Right ventricle myocardium superior (tissue), 1 donor: ENCODE measurements around the gene IFRD2. TPM values are rescaled to one million over a fixed set of nuclear protein-coding genes. Genes with fewer than 3 reads are reported as not detected.

Experiments
- ATAC-seq: fragments of 200-7000 bp; cut with Tn5 transposase; one replicate; pipeline ENCODE4 v1.9.1; 2020; ENCODE audit warnings: mild to moderate bottlenecking; ENCODE audit not compliant: poor library complexity
- DNase-seq: peaks from one replicate; pipeline ENCODE4 v3.0.0-alpha.2; 2020
- intact Hi-C: fragments of 100-400 bp; cut with DNase I; formaldehyde crosslinking; loops from one replicate; pipeline ENCODE4 v1.11.2; 2022
- long read RNA-seq: library from polyadenylated mRNA; unstranded; transcript quantifications from one replicate; pipeline ENCODE4 v2.0.0, GENCODE V29; 2021
- total RNA-seq: library from RNA; stranded (reverse); fragmentation: NEBNext Ultra II Directional; extraction: Animal tissue kit (Norgen Biotek cat#: 25700); gene quantifications from one replicate; pipeline ENCODE4 v1.2.1, GENCODE V29; 2021
- donor health status: DM: no; HTN: yes; CAD: no; lungs with severe emphysema.

Gene IFRD2, protein sequence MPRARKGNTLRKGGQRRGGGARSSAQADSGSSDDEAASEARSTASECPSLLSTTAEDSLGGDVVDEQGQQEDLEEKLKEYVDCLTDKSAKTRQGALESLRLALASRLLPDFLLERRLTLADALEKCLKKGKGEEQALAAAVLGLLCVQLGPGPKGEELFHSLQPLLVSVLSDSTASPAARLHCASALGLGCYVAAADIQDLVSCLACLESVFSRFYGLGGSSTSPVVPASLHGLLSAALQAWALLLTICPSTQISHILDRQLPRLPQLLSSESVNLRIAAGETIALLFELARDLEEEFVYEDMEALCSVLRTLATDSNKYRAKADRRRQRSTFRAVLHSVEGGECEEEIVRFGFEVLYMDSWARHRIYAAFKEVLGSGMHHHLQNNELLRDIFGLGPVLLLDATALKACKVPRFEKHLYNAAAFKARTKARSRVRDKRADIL
- total RNA-seq: 70.1 TPM
- long read RNA-seq, transcript IFRD2-202 (12 exons, 2,109 nt): major isoform, 403 of 490 reads
- long read RNA-seq, partial matches to known transcripts: 49 of 490 reads
- long read RNA-seq, other reads (novel, unspliced or antisense): 38 of 490 reads

DNA sequence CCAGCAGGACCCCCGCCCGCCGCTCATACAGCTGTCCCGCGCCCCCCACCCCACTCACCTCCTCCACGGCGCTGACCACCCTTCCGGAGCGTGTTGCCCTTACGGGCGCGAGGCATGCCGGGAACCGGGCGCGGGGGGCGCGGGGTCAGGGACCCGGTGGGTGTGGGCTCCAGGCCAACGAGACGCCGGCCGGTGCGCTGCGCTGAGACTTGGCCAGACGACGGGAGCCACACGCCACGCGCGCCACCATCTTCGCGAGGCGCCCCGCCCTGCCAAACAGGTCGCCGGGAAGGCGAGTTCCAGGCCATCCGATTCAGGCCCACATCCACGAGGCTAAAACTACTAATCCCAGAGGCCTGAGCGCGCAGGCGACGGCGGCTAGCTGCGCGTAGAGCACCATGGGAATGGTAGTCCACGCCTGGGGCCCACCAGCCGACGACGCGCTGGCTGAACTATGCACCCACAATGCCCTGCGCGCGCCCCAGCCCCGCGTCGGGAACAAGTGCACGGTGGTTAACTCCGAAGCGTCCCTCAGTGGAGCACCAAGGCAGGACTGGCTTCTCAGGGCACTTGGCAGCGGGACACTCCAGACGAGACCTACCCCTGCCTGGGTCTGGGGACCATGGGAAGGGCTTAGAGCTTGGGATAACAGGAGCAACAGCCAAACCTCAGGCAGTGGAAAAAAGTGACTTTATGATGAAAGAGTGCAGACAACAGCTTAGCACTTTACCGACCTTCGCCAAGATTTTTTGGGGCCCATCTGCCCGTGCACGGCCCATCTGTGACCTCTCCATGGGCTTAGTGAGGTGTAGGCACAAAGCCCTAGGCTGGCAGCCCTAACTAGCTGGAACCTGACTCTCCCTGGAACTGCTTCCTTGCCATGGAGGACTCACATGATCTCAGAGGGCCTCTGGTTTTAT, at the start of gene IFRD2:
TSS of gene IFRD2 (minus strand) at position 271 of the 920 bp plus-strand sequence. CDS start at position 116, 155 bp downstream.
- DNase-seq (peak; percentile 99), ATAC-seq (peak; percentile 94)
- intact Hi-C loops: no loop called here

DNA sequence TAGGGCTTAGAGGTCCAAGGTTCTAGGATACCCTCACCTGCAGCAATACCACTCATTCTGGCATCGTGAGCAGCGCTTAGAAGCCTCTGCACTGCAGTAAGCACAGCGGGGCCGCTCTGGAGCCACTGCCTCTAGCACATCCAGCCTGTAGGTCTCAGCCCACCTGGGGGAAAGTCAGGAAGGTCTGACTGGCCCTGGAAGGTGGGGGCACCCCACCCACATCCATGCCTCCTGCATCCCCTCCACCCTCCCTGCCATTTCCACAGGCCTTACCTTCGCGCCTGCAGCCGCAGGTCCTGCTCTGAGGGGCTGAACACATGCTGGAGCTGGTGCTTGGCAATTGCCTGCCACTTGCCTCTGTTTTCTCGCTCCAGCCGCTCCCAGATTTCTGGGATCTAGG, 49.3 kb upstream of the IFRD2 start:
- intact Hi-C loops: no loop called here
- ATAC-seq: no peak
- DNase-seq: peak; percentile 46

DNA sequence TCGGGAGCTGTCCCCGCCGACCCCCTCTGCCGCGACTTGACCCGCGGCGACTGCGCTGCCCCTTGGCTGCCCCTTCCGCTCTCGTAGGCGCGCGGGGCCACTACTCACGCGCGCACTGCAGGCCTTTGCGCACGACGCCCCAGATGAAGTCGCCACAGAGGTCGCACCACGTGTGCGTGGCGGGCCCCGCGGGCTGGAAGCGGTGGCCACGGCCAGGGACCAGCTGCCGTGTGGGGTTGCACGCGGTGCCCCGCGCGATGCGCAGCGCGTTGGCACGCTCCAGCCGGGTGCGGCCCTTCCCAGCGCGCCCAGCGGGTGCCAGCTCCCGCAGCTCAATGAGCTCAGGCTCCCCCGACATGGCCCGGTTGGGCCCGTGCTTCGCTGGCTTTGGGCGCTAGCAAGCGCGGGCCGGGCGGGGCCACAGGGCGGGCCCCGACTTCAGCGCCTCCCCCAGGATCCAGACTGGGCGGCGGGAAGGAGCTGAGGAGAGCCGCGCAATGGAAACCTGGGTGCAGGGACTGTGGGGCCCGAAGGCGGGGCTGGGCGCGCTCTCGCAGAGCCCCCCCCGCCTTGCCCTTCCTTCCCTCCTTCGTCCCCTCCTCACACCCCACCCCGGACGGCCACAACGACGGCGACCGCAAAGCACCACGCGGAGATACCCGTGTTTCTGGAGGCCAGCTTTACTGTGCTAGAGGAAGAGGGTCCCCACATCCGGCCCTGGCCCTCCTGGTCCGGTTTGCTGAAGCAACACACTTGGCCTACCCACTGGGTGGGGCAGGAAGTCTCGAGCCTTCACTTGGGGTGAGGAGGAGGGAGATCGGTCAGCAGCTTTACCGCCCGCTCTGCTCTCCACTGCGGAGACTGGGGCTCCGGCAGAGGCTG, 48.5 kb upstream of the IFRD2 start, which contains the start of gene RASSF1:
TSS of gene RASSF1 (minus strand) at position 389 of the 882 bp plus-strand sequence. CDS start at position 358, 31 bp downstream.
- intact Hi-C loops: no loop called here
- DNase-seq (peak; percentile 90), ATAC-seq (peak; percentile 44)

DNA sequence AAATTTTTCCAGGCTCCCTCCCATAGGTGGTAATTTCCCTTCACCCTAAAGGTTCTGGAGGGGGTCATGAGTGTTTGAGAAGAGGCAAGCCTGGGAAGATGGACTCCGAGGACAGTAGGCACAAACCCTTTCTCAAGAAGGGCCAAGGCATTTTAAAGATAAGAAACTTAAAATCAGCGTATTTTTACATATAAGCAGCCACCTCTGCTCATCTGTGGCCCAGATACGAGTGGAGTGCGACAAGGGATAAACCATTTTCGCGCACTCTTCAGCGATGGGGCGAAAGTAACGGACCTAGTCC, 47.9 kb upstream of the IFRD2 start:
- DNase-seq: no peak
- no peak for ATAC-seq
- intact Hi-C loops: no loop called here

DNA sequence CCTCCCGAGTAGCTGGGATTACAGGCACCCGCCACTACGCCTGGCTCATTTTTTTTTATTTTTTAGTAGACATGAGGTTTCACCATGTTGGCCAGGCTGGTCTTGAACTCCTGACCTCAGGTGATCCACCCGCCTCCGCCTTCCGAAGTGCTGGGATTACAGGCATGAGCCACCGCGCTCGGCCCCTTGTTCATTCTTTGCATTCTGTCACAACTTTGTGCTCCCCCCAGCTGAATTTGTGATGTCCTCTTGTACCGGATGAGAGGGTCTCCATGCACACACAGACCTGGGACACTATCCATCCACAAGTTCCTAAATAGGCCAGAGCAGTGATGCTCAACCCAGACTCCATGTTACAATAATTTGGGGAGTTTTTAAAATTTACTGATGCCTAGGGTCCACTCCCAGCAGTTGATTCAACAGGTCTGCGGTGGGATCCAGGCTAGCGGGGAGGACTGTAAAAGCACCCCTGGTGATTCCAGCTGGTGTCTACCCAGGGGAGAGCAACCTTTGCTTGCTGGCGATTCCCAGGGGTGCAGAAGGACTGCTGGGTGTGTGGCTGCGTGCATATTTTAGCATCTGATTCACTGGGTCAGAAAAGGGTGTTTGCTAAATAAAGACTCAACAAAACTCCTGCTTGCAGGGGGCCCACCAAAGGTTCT, 47.4 kb upstream of the IFRD2 start:
- ATAC-seq (no peak), DNase-seq (no peak)
- intact Hi-C loops: no loop called here

DNA sequence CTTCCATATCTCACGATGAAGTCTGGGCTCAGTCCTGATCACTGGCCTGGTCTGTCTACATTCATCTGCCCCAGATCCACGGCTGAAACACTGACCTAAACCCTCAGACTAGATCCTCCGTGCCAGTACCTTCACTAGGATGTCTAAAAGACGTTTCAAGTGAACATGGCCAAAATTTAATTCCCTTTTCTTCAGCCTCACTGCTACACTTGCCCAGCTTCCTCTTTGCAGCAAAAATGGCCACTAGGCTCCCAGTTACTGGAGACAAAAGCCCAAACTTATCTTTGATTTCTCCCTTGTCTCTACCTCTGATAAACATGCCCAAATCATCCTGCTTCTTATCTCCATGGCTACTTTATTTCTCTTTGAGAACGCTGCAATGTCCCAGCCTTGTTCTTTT, 46.7 kb upstream of the IFRD2 start:
- DNase-seq (no peak), ATAC-seq (no peak)
- intact Hi-C loops: no loop called here

DNA sequence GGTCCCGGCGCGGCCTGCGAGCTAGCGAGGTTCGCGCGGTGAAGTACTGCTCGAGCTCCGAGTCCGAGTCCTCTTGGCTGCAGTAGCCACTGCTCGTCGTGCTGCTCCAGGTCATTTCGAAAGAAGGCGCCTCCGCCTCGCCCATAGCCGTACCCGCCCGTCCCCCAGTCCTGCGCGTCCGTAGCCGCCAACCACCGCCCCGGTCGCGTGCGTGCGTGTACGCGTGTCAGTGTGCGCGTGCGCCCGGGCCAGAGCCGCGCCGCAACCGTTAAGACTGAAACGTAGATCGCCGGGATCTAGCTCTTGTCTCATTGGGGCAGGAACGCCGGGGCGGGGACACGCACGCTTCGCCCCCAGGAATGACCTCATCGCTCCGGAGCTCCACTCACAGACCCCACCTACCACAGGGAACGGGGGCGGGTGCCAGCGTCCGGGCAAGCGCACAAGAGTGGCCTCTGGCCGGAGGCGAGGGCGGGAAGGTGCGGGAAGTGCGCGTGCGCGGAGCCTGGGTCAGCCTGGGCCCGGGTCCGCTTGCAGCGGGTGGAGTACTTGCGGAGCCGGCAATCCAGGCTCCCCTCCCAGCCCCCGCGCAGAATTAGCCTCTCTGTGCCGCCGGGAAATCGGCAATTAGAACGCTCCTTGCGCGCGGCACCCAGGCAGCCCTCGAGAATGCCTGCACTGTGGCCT, 45.1 kb upstream of the IFRD2 start:
- DNase-seq (peak; percentile 100), ATAC-seq (peak; percentile 87)
- intact Hi-C loops: no loop called here

DNA sequence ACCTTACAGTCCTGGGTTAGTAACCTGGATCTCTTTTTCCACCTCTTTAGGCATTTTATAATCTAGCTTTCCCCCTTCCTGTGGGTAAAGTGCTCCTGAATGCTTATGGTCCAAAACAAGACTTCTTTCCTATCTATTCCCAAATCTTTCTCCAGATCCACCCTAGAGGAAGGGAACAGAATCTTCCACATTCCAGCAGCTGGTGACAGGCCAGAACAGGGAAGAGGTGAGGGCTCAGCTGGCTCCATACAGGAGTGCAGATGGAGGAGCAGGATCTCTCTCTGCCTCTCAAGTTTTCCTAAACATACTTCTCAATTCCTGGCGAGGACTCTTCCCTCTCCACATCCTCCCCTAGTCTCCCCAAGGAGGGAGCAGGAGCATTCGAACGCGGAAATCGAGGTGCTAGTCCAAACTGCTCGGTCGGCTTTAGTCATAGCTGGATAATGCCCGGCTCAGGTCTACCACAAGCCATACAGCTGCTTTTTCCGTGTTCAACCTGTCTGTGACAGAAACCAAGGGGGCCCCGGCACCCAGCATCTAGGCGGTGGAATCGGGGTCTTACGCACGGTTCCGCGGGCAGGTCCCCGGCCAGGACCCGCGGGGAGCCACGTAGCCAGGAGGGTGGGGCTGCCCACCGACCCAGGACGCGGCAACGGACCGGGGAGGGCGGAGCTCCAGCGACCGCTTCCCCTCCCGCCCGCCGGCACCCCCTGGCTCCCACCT, 44.4 kb upstream of the IFRD2 start:
- ATAC-seq (no peak), DNase-seq (no peak)
- intact Hi-C loops: no loop called here

DNA sequence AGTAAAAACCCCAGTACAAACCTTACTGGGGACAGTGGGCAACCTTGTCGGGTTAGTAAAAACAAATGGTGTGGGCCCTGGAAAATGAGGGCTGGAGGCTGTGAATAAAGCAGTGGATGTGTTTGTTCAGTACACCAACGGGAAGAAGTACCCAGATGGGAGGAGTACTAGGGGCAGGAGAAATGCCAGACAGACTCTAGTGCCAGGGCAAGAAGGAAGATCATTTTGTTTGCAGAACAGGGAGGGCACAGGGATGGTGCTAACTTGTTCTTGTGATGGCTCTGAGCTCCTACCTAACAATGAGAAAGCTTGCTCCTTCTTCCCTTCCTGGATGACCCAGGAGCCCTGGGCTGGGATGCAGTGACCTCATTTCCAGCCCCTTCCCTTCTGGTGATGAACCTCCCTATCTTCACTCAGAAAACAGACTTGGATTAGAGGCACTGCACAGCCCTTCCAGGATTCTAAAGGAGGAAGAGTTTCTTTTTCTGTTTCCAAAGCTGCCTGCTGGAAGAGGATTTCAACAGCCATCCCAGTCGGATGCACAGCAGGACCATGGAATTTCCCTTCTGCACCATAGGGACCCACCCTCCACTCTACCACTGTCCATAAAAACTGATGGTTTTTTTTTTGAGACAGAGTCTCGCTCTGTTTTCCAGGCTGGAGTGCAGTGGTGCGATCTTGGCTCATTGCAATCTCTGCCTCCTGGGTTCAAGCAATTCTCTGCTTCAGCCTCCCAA, 42.3 kb upstream of the IFRD2 start:
- DNase-seq (no peak), ATAC-seq (no peak)
- intact Hi-C loops: no loop called here

DNA sequence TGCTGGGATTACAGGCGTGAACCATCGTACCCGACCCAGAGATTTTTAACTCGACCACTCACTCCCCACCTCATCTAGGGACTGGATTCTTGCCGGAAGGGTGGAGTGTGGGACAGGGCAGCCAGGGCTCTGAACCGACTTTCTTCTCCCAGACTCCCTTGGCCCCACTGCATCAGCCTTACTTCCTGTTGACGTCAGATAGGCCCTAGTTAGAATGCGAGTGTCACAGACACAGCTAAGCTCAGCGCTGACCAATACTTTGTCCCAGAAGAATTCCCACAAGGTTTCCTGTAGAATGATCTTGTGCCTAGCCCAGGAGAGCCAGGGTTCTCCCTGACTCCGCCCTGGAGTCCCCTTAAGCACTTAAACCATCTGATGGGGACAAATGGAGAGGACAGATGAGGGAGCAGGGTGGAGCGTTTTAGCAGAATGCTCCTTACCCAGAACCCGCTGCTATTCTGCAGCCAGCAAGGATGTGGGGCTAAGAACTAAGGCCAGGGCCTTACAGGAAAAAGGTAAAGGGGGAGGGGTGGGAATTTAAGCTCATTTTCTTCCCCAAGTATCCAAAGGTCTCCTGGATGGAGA, 41.6 kb upstream of the IFRD2 start:
- ATAC-seq (peak; percentile 5), DNase-seq (no peak)
- intact Hi-C loops: no loop called here

DNA sequence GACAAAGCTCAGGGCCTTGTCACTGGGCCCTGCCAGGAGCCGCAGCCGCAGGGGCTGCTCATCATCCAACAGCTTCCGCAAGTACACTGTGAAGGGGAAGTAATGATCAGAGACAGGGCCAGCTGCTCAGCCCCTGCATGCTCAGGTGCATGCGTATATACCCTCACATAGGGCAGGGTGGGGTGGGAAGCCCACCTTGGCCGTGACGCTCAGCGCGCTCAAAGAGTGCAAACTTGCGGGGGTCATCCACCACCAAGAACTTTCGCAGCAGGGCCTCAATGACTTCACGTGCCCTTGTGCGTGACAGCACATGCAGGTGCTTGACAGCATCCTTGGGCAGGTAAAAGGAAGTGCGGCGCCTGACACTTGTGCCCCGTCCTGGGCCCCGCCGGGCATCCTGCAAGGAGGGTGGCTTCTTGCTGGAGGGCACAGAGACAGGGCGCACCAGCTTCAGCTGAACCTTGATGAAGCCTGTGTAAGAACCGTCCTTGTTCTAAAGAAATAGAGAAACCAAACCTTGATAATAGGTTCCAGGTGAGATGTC, 39.2 kb upstream of the IFRD2 start:
- no peak for ATAC-seq
- no peak for DNase-seq
- intact Hi-C loops: no loop called here

DNA sequence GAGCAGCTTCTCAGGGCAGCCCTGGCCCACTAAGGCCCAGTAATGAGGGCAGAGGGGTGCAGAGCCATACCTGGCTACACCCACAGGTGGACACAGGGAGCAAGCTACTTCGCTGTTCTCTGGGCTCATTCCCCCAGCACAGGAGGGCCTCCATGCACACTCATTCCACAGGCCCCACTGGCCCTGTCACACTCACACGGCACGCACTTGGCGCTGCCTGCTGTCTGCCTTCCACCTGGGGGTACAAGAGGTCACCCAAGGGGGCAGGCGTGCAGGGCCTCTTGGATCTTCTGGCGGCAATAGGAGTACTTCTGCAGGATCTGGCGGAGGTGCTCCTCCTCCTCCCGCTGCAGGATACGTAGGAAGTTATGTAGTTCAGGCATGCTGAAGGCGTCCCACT, 38.1 kb upstream of the IFRD2 start:
- intact Hi-C loops: no loop called here
- DNase-seq: no peak
- no peak for ATAC-seq

DNA sequence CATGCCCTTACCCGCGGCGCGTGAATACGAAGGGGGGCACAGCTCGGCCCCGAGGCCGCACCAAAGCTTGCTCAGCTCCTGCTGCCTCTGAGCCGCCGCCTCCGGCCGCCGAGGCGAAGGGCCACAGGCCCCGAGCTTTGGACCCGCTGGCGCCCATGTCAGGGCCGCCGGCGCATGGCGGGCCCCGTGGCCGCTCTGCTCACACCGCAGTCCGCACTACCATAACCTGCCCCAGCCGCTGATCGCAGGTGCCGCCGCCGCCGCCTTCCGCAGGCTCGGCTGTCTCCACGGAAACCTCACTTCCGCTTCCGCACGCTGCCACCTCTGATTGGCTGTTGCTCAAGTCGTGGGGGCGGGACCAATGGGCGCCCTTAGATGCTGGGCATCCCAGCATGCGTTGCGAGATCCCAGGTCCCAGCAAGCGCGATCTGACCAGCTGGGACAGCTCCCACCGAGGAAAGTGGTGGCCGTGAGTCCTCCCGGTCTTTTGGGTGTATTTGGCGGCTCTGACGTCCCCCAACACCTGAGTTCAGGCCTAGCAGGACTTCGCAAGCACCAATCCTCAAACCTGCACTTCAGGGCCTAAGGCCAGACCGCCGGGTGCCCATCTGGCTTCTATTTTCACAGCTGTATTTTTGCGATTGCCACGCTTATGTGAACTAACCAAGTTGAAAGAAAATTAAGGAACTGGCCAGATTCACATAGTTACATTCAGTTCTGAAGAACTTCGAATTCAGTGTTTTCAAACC, 35.9 kb upstream of the IFRD2 start, which contains the start of gene TUSC2:
TSS of gene TUSC2 (minus strand) at position 281 of the 749 bp plus-strand sequence. CDS start at position 157, 124 bp downstream.
- ATAC-seq (peak; percentile 91), DNase-seq (peak; percentile 99)
- intact Hi-C loops: no loop called here

DNA sequence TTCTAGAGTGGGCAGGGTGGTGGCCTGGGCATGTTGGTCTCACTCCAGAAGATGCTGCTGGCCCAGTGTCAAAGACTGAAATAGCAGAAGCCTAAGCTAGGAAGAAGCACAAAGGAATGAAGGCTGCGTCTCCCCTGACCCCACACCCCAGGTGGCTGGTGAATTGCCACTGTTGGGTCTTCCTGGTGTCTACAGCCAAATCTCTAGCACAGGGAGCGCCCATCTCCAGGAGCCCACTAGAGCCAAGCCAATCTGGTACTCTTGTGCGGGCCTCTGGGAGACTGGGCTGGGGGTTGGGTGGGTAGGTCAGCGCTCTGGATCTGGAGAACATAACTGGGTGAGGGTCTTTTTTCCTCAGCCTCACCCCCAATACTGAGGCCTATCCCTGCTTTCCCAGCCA, 34.9 kb upstream of the IFRD2 start:
- DNase-seq: no peak
- no peak for ATAC-seq
- intact Hi-C loops: no loop called here

DNA sequence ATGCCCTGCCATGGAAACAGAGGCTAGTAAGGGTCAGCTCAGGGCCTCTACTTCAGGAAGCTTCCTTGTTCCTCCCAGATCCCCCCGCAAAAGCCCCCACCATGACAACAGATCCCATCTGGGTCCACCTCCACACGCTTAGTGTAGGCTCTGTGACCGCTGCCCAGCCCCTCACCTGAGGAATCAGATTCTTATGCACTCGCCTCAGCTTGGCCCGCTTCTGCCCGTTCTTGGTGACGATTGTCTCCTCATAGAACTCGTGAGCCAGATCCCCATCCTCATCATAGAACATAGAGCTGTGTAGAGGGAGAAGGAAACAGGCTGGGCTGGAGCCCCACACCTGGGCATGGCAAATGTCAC, 33.9 kb upstream of the IFRD2 start:
- intact Hi-C loops: no loop called here
- no peak for DNase-seq
- no peak for ATAC-seq
